RPMI7951 (cell line): ENCODE results near the gene MAP3K1. TPM values are rescaled to one million over a fixed set of nuclear protein-coding genes. Genes with fewer than 3 reads are reported as not detected.

Source experiments
- DNase-seq: peaks from one replicate; pipeline ENCODE4 v3.0.0-alpha.2; 2012; ENCODE audit warnings: low read depth
- total RNA-seq: library from RNA; depleted of rRNA; stranded (reverse); fragments of >200 nt; shearing (Covaris generic); gene quantifications from 2 replicates; pipeline ENCODE4 v1.2.3, GENCODE V29; 2014; rRNA removed

Gene MAP3K1
- total RNA-seq, 1 experiment from 2014 or later = 14.2 TPM

- peak; percentile 41 for DNase-seq
Measured at GRCh38 chr5:56900858-56901578, 85.7 kb downstream of the MAP3K1 start.

GRCh38 chr5:56908942-56909293 is 93.6 kb downstream of the MAP3K1 start:
- DNase-seq = no peak

- DNase-seq = peak; percentile 93
Measured at GRCh38 chr5:56909294-56910209, 94.2 kb downstream of the MAP3K1 start, which contains the start of gene SETD9. SETD9 (plus strand) TSS chr5:56909596; CDS start chr5:56909646, 50 bp downstream.

GRCh38 chr5:56910210-56910965 is 95.0 kb downstream of the MAP3K1 start:
- no peak for DNase-seq

- no peak for DNase-seq
Measured at GRCh38 chr5:56913766-56914165, 98.4 kb downstream of the MAP3K1 start.

GRCh38 chr5:56914678-56915077 is 99.3 kb downstream of the MAP3K1 start:
- DNase-seq = no peak

- no peak for DNase-seq
Measured at GRCh38 chr5:56917534-56917933, 102.2 kb downstream of the MAP3K1 start.

GRCh38 chr5:56918054-56918453 is 102.7 kb downstream of the MAP3K1 start:
- DNase-seq = no peak

- no peak for DNase-seq
Measured at GRCh38 chr5:56919942-56920662, 104.8 kb downstream of the MAP3K1 start.

- no peak for DNase-seq
Measured at GRCh38 chr5:56922922-56923321, 107.6 kb downstream of the MAP3K1 start.

GRCh38 chr5:56934325-56934724 is 119.0 kb downstream of the MAP3K1 start:
- no peak for DNase-seq

- DNase-seq = no peak
Measured at GRCh38 chr5:56938858-56939257, 123.5 kb downstream of the MAP3K1 start.

- DNase-seq = peak; percentile 15
Measured at GRCh38 chr5:56941981-56942380, 126.6 kb downstream of the MAP3K1 start.

Other genes with a start within 250 kb of the MAP3K1 start
- gene SETD9, start 94.0 kb downstream of the MAP3K1 start, total RNA-seq = 18.2 and 33.3 TPM in 2 replicates
- gene MIER3, start 136.6 kb downstream of the MAP3K1 start, total RNA-seq = 14.4 and 17.9 TPM in 2 replicates